Mammary epithelial cell (primary cell): ENCODE data around the gene MAZ.

Experiments
- CTCF ChIP-seq, 2 donors: IDR thresholded peaks in 1 of 2; conservative IDR thresholded peaks in 1 of 2; 2 replicates each; pipeline ENCODE4 v1.5.1; 2011 to 2012; ENCODE audit warnings: inconsistent platforms in 2 of 2, low read length in 2 of 2, mild to moderate bottlenecking in 2 of 2, control low read depth in 1 of 2, low read depth in 1 of 2; ENCODE audit not compliant: insufficient read depth in 1 of 2; ENCODE audit errors: extremely low read depth in 1 of 2
- EZH2 ChIP-seq: IDR thresholded peaks from 2 replicates; pipeline ENCODE4 v1.6.1; 2012; ENCODE audit warnings: low read length, inconsistent platforms, borderline replicate concordance

- TF ChIP-seq CTCF (conservative IDR thresholded peaks at IDR 0.05 in 1 of 2, IDR thresholded peaks at IDR 0.05 in 1 of 2; ENCODE audit: extremely low read depth in 1 of 2, insufficient read depth in 1 of 2, low read depth in 1 of 2, low read length in 2 of 2) (no peak), EZH2 (no peak)
These were observed 52.6 kb downstream of the MAZ start for GRCh38 chr16:29858974-29859373.
